ENCODE data around the gene NOS1AP.
"Not testable (repeated sequence)": the region's sequence is repeated elsewhere in the genome, so short reads cannot be mapped to it uniquely, and the experiment has no call there.

The NOS1AP gene

GRCh38 chr1:162069334-162070093 lies at the start of gene NOS1AP:
Gene NOS1AP (plus strand): TSS chr1:162069691. CDS start chr1:162070178, 487 bp downstream.
- peak; percentile 57 for DNase-seq (ENCODE audit: low read depth)

DNA sequence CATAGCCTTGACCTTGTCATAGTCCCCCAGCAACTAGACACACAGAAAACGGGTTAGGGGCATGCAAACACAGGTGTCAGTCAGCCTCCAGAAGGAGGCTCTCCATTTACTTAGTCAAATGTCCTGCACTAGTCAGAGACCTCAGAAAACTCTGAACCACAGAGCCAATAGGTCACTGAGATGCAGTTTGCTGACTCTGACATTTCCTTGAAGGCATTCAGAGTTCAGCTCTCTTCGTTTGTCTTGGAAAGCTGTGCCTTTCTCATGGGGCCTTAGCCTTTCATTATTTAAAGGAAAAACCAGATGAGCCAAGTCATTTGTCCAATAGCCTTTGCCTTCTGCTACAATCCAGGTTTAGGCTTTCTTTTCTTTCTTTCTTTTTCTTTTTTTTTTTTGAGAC lies 49.3 kb upstream of the NOS1AP start:
- DNase-seq (ENCODE audit: low read depth): no peak

DNA sequence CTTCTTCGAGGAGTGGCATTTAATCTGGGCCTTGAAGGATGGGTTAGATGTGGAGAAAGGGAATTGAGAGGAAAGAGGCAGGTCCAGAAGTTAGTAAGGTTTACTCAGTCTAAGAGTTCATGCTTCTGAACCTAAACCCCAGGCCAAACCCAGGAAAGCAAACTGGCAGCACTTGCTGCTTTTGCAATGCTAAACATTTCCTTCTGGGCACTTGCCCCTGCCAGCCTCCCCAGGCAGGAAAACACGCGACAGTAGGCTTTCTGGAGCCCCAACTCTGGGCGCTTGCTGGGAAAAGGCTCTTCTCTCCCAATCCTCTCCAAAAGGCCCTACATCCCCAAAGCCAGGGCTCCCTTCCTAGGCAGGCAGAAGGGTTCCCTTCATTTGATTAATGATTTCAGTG lies 48.4 kb upstream of the NOS1AP start:
- no peak for DNase-seq (ENCODE audit: low read depth)

- DNase-seq (ENCODE audit: low read depth): no peak
Measured at GRCh38 chr1:162022626-162023025, 46.9 kb upstream of the NOS1AP start.

DNA sequence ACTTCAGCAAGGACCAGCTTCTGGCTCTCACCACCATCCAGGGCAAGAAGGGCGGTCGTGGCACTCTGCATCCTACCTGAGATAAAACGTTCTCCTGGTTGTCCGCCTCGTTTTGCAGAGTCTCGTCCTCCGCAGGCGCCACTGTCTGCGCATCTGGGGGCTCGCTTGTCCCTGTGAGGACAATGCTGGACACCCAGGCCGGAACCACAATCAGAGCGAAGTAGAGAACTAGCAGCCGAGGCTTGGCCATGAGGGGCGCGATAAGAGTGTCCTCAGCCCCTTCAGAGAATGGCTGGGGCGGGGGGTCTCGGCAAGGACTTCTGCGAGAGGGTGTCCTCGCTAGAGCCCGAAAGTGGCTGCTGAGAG lies 46.3 kb upstream of the NOS1AP start:
- DNase-seq (ENCODE audit: low read depth): no peak

- DNase-seq (ENCODE audit: low read depth): no peak
Measured at GRCh38 chr1:162023547-162024501, 45.7 kb upstream of the NOS1AP start, which contains the start of gene OLFML2B. Gene OLFML2B (minus strand): TSS chr1:162023869. CDS start chr1:162023430, 439 bp downstream.

DNA sequence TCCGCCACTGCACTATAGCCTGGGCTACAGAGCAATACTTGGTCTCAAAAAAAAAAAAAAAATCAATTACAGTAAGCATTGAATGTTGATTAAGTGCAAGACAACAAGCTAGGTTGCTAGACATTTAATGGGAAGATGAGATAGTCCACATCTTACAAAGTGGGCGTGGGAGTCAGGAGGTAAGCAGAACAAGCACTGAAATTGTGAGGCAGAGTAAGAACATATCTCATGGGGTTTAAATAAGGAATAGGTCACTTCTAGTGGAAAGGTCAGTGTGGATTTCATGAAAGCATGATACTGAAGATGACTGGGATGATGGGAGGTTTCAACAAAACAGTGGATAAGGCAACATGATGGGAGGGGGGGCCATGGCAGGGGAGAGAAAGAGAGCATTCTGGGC lies 44.0 kb upstream of the NOS1AP start:
- DNase-seq (ENCODE audit: low read depth): no peak

- no peak for DNase-seq (ENCODE audit: low read depth)
Measured at GRCh38 chr1:162026881-162027280, 42.6 kb upstream of the NOS1AP start.

- DNase-seq (ENCODE audit: low read depth): no peak
Measured at GRCh38 chr1:162028726-162029125, 40.8 kb upstream of the NOS1AP start.

DNA sequence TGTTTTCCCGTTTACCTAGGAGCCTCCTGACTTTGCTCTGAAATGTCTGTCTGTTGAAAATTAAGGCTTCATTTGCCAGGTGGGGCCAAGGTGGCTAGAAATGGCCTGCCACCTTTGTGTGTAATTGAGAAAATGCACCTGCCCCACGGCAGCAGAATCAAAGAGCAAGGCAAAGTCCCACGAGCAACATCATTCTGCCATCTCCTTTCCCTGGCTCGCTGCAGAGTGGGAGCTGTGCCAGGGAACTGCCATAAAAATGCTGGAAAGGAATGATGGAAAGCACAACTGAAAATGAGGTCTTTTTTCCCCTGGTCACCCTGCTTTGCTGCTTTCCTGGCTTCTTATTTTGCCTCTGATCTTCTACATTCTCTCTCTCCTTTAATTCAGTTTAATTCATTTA lies 40.3 kb upstream of the NOS1AP start:
- DNase-seq (ENCODE audit: low read depth): no peak

- no peak for DNase-seq (ENCODE audit: low read depth)
Measured at GRCh38 chr1:162030759-162031280, 38.7 kb upstream of the NOS1AP start.

- DNase-seq (ENCODE audit: low read depth): no peak
Measured at GRCh38 chr1:162033428-162033827, 36.1 kb upstream of the NOS1AP start.

GRCh38 chr1:162035241-162035640 lies 34.2 kb upstream of the NOS1AP start:
- DNase-seq (ENCODE audit: low read depth): no peak

DNA sequence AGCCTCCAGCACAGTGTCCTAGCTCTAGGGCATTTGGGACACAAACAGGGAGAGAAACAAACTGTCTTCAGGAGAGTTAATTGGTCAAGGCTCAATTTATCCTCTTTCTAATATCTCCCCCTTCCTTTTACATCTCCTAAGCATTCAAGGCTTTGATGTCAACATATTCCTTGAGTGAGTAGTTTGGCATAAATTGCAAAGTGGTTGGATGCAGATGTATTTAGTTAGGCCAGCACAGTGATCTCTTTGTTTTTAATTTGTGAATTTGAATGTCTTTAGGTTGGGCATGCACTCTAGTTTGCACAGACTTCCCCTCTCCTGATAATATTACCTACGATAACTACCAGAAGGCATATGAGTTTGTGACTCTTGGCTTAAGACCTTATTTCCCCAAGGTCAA lies 33.3 kb upstream of the NOS1AP start:
- no peak for DNase-seq (ENCODE audit: low read depth)

- DNase-seq (ENCODE audit: low read depth): no peak
Measured at GRCh38 chr1:162038624-162039023, 30.9 kb upstream of the NOS1AP start.

DNA sequence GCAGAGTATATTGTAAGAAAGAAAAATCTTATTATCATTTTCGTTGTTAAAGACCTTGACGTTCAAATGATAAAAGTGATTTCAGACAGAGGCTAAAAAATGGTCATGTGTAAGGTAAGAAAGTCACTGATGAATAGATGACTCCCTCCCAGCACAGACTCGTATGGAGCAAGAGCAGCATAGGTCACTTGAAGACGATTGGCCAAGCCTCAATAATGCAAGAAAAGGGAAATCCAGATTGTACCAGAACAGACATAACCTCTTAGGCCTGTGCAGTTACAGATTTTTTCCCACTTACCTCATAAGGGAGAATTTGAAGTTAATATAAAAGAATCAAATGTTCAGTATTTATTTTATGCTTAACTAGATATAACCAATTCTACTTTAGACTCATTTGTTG lies 29.5 kb upstream of the NOS1AP start:
- no peak for DNase-seq (ENCODE audit: low read depth)

DNA sequence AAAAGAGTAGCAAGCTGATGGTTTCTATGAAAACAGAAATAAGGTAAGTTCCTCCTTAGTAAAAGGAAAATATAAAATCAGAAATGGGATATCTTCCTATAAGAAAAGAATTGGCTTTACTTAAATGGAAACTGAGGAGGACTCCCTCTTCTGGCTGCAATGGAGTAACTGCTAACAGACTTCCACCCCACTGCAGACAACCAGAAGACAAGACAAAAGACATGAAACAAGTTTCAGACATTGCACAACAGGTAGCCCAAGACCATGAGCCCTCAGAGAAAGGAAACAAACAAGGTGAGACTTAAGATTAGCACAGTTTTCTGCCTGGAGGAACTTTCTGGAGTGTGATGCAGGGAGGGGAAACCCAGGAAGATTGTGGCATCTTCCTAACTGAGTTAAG lies 28.8 kb upstream of the NOS1AP start:
- DNase-seq (ENCODE audit: low read depth): no peak

- DNase-seq (ENCODE audit: low read depth): no peak
Measured at GRCh38 chr1:162042361-162042760, 27.1 kb upstream of the NOS1AP start.

DNA sequence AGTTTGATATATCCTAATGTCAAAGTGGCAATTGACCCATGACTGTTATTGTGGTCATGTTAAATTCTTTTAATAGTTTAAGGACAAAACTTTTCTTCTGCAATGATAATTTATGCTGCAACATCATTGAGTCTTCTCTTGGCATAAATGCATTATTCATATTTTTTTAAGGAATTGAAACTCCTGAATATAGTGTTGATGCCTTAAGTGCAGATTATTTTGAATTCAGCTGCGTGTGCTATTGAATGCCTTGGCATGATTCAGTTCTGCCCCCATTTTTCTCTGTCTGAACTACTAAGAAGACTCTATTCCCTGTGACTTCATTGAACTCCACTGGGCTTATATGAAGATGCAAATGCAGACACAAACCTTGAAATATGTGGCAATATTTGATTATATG lies 22.6 kb upstream of the NOS1AP start:
- no peak for DNase-seq (ENCODE audit: low read depth)

GRCh38 chr1:162053949-162054348 lies 15.5 kb upstream of the NOS1AP start:
- DNase-seq (ENCODE audit: low read depth): not testable (repeated sequence)

DNA sequence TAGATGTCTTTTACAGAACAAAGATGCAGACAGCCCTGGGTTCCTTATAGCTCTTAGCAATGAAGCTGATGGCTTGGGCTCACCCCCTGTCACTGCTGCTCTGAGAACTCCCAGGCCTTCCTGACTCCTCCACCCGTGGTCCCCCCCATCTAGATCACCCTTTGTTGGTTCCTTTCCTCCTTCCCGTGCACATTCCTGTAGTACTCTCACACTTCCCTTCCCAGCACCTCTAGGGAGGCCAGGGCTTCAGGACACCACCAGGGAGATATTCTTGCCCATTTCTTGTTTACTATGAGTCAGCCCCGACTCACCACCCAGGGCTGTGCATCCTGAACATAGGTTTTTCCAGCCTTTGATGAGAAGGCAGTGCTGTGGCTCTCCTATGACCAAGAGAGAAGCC lies 14.4 kb upstream of the NOS1AP start:
- no peak for DNase-seq (ENCODE audit: low read depth)

- no peak for DNase-seq (ENCODE audit: low read depth)
Measured at GRCh38 chr1:162056043-162056442, 13.4 kb upstream of the NOS1AP start.

DNA sequence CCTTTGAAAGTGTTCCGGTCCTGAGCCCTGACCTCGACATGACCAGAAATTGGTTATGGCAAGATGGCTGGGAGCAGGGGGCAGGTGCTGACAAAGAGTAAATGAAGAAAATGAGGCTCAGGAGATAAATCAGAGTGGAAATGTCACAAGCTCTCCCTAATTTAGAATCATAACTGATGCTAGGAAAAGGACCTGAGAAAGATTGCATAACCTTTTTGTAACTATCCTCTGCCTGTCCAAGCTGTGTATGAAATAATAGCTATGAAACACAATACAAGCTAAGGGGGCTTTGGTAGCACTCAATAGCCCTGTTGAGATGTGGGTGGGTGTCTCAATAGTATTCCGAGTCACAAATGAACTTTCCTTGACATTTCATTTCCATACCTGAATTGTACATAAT lies 12.9 kb upstream of the NOS1AP start:
- no peak for DNase-seq (ENCODE audit: low read depth)
